ENCODE measurements around the gene BCO2.
"Not testable (repeated sequence)": the region's sequence is repeated elsewhere in the genome, so short reads cannot be mapped to it uniquely, and the experiment has no call there.

Gene BCO2

GRCh38 chr11:112156956-112157766, 18.2 kb upstream of the BCO2 start:
- Histone ChIP-seq H3K4me1 (ENCODE audit: control insufficient read depth, insufficient read depth, low read length) (no peaks in the 10 kb centered on the region), H3K27me3 (ENCODE audit: control insufficient read depth, insufficient read depth, low read length, poor library complexity, severe bottlenecking) (no peaks in the 10 kb centered on the region), H3K27ac (ENCODE audit: insufficient read depth, low read depth, low read length, poor library complexity, severe bottlenecking) (no peak overlapping the region), H3K36me3 (ENCODE audit: control insufficient read depth, insufficient read depth, low read length) (no peaks in the 10 kb centered on the region), H3K9me3 (ENCODE audit: control insufficient read depth, low read length) (no peaks in the 10 kb centered on the region), H3K4me3 (ENCODE audit: insufficient read depth, low read depth, low read length) (no peak overlapping the region)
- 88 to 92% methylated on average over 4 of the region's 4 CpGs for WGBS, 2 experiments

GRCh38 chr11:112159098-112160065, 15.9 kb upstream of the BCO2 start:
- Histone ChIP-seq H3K36me3 (ENCODE audit: control insufficient read depth, insufficient read depth, low read length) (no peaks in the 10 kb centered on the region), H3K27ac (ENCODE audit: insufficient read depth, low read depth, low read length, poor library complexity, severe bottlenecking) (no peak overlapping the region), H3K4me1 (ENCODE audit: control insufficient read depth, insufficient read depth, low read length) (no peaks in the 10 kb centered on the region), H3K4me3 (ENCODE audit: insufficient read depth, low read depth, low read length) (no peak overlapping the region), H3K9me3 (ENCODE audit: control insufficient read depth, low read length) (no peaks in the 10 kb centered on the region), H3K27me3 (ENCODE audit: control insufficient read depth, insufficient read depth, low read length, poor library complexity, severe bottlenecking) (no peaks in the 10 kb centered on the region)
- 95% methylated on average over 6 to 7 of the region's 7 CpGs for WGBS, 2 experiments

GRCh38 chr11:112160091-112160848, 15.0 kb upstream of the BCO2 start:
- H3K27ac ChIP-seq (ENCODE audit: insufficient read depth, low read depth, low read length, poor library complexity, severe bottlenecking), result no peak overlapping the region
- 43 to 45% methylated on average over 1 of the region's 2 CpGs for WGBS, 2 experiments
- no peaks in the 10 kb centered on the region for H3K9me3 ChIP-seq (ENCODE audit: control insufficient read depth, low read length)
- no peaks in the 10 kb centered on the region for H3K4me1 ChIP-seq (ENCODE audit: control insufficient read depth, insufficient read depth, low read length)
- H3K4me3 ChIP-seq (ENCODE audit: insufficient read depth, low read depth, low read length), result no peak overlapping the region
- no peaks in the 10 kb centered on the region for H3K36me3 ChIP-seq (ENCODE audit: control insufficient read depth, insufficient read depth, low read length)
- H3K27me3 ChIP-seq (ENCODE audit: control insufficient read depth, insufficient read depth, low read length, poor library complexity, severe bottlenecking), result no peaks in the 10 kb centered on the region

- WGBS, 2 experiments, result 100% methylated on average over 1 of the region's 1 CpG; no CpG with 5 or more reads in 1 of the 2 experiments
- H3K27me3 ChIP-seq (ENCODE audit: control insufficient read depth, insufficient read depth, low read length, poor library complexity, severe bottlenecking), result no peaks in the 10 kb centered on the region
- no peaks in the 10 kb centered on the region for H3K36me3 ChIP-seq (ENCODE audit: control insufficient read depth, insufficient read depth, low read length)
- no peak overlapping the region for H3K27ac ChIP-seq (ENCODE audit: insufficient read depth, low read depth, low read length, poor library complexity, severe bottlenecking)
- no peak overlapping the region for H3K4me3 ChIP-seq (ENCODE audit: insufficient read depth, low read depth, low read length)
- no peaks in the 10 kb centered on the region for H3K9me3 ChIP-seq (ENCODE audit: control insufficient read depth, low read length)
- H3K4me1 ChIP-seq (ENCODE audit: control insufficient read depth, insufficient read depth, low read length), result no peaks in the 10 kb centered on the region
Observed at GRCh38 chr11:112161012-112161411, 14.3 kb upstream of the BCO2 start.

GRCh38 chr11:112162200-112162599, 13.1 kb upstream of the BCO2 start:
- H3K9me3 ChIP-seq (ENCODE audit: control insufficient read depth, low read length); H3K4me3 ChIP-seq (ENCODE audit: insufficient read depth, low read depth, low read length); H3K27ac ChIP-seq (ENCODE audit: insufficient read depth, low read depth, low read length, poor library complexity, severe bottlenecking); H3K4me1 ChIP-seq (ENCODE audit: control insufficient read depth, insufficient read depth, low read length); H3K27me3 ChIP-seq (ENCODE audit: control insufficient read depth, insufficient read depth, low read length, poor library complexity, severe bottlenecking); H3K36me3 ChIP-seq (ENCODE audit: control insufficient read depth, insufficient read depth, low read length): not testable (repeated sequence)
- WGBS, 2 experiments, result 100% methylated on average over 1 of the region's 1 CpG

- Histone ChIP-seq H3K36me3 (ENCODE audit: control insufficient read depth, insufficient read depth, low read length) (no peaks in the 10 kb centered on the region), H3K4me3 (ENCODE audit: insufficient read depth, low read depth, low read length) (no peak overlapping the region), H3K4me1 (ENCODE audit: control insufficient read depth, insufficient read depth, low read length) (no peaks in the 10 kb centered on the region), H3K27ac (ENCODE audit: insufficient read depth, low read depth, low read length, poor library complexity, severe bottlenecking) (no peak overlapping the region), H3K9me3 (ENCODE audit: control insufficient read depth, low read length) (no peaks in the 10 kb centered on the region), H3K27me3 (ENCODE audit: control insufficient read depth, insufficient read depth, low read length, poor library complexity, severe bottlenecking) (no peaks in the 10 kb centered on the region)
- WGBS, 2 experiments, result 93 to 95% methylated on average over 6 of the region's 6 CpGs
Observed at GRCh38 chr11:112162761-112163546, 12.4 kb upstream of the BCO2 start.

- Histone ChIP-seq H3K9me3 (ENCODE audit: control insufficient read depth, low read length) (no peaks in the 10 kb centered on the region), H3K4me1 (ENCODE audit: control insufficient read depth, insufficient read depth, low read length) (no peaks in the 10 kb centered on the region), H3K36me3 (ENCODE audit: control insufficient read depth, insufficient read depth, low read length) (no peaks in the 10 kb centered on the region), H3K27ac (ENCODE audit: insufficient read depth, low read depth, low read length, poor library complexity, severe bottlenecking) (no peak within 1 kb of the TSS), H3K4me3 (ENCODE audit: insufficient read depth, low read depth, low read length) (no peak within 1 kb of the TSS), H3K27me3 (ENCODE audit: control insufficient read depth, insufficient read depth, low read length, poor library complexity, severe bottlenecking) (no peaks in the 10 kb centered on the region)
- WGBS, 2 experiments, result 68 to 73% methylated on average over 12 of the region's 12 CpGs
Observed at GRCh38 chr11:112163875-112164685, 11.2 kb upstream of the BCO2 start, which contains the start of gene IL18. TSS of gene IL18 (minus strand) at chr11:112164094. CDS start at chr11:112155053, 9,041 bp downstream.

- 96 to 97% methylated on average over 3 of the region's 3 CpGs for WGBS, 2 experiments
- H3K4me3 ChIP-seq (ENCODE audit: insufficient read depth, low read depth, low read length), result no peak overlapping the region
- no peaks in the 10 kb centered on the region for H3K9me3 ChIP-seq (ENCODE audit: control insufficient read depth, low read length)
- H3K27ac ChIP-seq (ENCODE audit: insufficient read depth, low read depth, low read length, poor library complexity, severe bottlenecking), result no peak overlapping the region
- H3K4me1 ChIP-seq (ENCODE audit: control insufficient read depth, insufficient read depth, low read length), result no peaks in the 10 kb centered on the region
- H3K27me3 ChIP-seq (ENCODE audit: control insufficient read depth, insufficient read depth, low read length, poor library complexity, severe bottlenecking), result no peaks in the 10 kb centered on the region
- no peaks in the 10 kb centered on the region for H3K36me3 ChIP-seq (ENCODE audit: control insufficient read depth, insufficient read depth, low read length)
Observed at GRCh38 chr11:112165049-112165448, 10.3 kb upstream of the BCO2 start.

GRCh38 chr11:112166562-112166961, 8.8 kb upstream of the BCO2 start:
- WGBS, 2 experiments, result 87 to 88% methylated on average over 8 of the region's 8 CpGs
- H3K36me3 ChIP-seq (ENCODE audit: control insufficient read depth, insufficient read depth, low read length), result no peaks in the 10 kb centered on the region
- no peaks in the 10 kb centered on the region for H3K27me3 ChIP-seq (ENCODE audit: control insufficient read depth, insufficient read depth, low read length, poor library complexity, severe bottlenecking)
- no peak overlapping the region for H3K27ac ChIP-seq (ENCODE audit: insufficient read depth, low read depth, low read length, poor library complexity, severe bottlenecking)
- H3K4me3 ChIP-seq (ENCODE audit: insufficient read depth, low read depth, low read length), result no peak overlapping the region
- no peaks in the 10 kb centered on the region for H3K4me1 ChIP-seq (ENCODE audit: control insufficient read depth, insufficient read depth, low read length)
- H3K9me3 ChIP-seq (ENCODE audit: control insufficient read depth, low read length), result no peaks in the 10 kb centered on the region

Data from ectodermal cell (in vitro differentiated cells).